Measurements from ENCODE around the gene DDN.

The DDN gene

DNA sequence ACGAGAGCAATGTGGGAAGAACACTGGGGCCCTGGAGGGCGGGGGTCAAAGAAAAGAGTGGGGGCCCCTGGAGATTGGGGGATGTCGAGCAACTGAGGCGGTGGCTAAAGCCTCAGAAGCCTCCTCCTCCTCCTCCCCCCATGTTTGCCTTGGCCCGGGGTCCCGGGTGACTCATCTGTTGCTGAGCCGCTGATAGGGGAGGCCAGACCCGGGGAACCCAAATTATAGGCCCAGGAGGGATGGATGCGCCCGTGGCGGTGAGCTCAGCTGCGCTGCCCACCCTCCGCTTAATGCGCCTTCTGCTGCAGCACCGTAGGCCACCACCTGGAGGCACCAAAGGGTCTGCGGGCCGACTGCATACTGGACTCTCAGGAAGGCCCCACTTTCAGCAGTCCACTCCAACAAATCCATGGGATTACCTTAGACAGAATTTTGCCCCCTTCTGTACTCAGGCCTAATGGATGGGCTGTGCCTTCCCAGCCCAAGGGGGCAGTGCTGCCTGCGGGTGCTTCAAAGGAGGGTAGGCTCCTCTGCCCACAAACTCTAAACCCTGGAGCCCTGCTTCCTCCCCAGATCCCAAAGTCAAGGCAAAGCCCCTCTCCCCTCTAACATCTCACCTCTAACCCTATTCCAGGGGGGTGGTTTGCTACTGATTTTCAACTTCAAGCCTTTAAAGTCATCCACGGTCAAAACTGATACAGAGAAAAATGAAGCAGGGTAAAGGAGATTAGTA is 25.1 kb downstream of the DDN start:
- H3K4me1 Mint-ChIP-seq: peaks cover 62% of the 10 kb centered on the region

DNA sequence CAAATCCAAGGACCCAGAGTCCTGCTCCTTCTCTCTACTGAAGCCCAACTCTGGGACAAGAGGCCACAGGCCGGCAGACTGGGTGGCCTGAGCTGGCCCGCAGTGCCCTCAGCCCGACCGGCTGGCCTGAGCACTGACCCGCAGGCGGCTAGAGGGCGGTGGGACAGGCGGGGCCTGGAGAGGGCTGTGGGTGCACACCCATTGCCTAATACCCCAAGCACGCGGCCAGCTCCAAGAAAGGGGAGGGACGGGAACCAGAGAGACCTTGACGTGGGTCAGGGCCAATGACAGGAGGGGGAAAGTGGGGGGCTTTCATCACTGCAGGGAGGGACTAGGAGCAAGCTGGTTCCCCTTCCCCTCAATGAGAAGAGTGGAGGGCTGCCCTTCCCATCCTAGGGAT is 25.6 kb downstream of the DDN start:
- H3K27me3 Mint-ChIP-seq: peaks cover 77% of the 10 kb centered on the region
- peaks cover 61% of the 10 kb centered on the region for H3K4me1 Mint-ChIP-seq
- H3K4me3 Mint-ChIP-seq: no peak overlapping the region
- peaks cover 2% of the 10 kb centered on the region for H3K36me3 Mint-ChIP-seq (ENCODE audit: low read depth)
- DNase-seq: no peak
- H3K9me3 Mint-ChIP-seq: no peaks in the 10 kb centered on the region
- no peak for ATAC-seq
- no peak overlapping the region for H3K27ac Mint-ChIP-seq

More for the DNA sequence above, 25.1 kb downstream of the DDN start:
- Mint-ChIP-seq H3K4me3 (no peak overlapping the region), H3K36me3 (ENCODE audit: low read depth) (peaks cover 2% of the 10 kb centered on the region), H3K27me3 (peaks cover 77% of the 10 kb centered on the region), H3K9me3 (no peaks in the 10 kb centered on the region), H3K27ac (no peak overlapping the region)
- ATAC-seq (no peak), DNase-seq (no peak)

DNA sequence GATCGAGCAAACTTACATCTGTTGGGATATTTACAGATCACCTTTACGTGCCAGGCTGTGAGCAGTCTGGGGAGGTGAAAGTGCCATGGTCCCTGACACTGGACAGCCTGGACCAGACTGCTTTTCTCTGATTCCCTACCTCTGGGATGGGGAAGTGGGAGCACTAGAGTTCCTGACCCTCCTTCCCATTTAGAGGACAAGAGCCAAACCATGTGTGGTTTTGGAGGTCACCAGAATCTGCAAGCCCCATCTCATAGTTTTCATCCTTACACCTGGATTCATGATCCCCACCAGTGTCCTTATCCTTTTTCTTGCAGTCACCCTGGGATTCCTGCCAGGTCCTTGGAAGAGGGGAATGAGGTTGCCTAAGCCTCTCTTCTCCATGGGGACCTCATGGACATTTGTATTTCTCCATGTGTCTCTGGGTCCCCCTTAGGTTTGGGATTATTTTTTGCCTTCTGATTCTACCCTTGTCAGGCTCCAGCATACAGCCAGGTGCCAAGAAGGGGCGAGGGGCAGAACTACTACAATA is 26.2 kb downstream of the DDN start:
- Mint-ChIP-seq H3K9me3 (no peaks in the 10 kb centered on the region), H3K27me3 (peaks cover 81% of the 10 kb centered on the region), H3K4me3 (peak overlapping the region; percentile 33), H3K36me3 (ENCODE audit: low read depth) (peaks cover 2% of the 10 kb centered on the region), H3K27ac (peak overlapping the region; percentile 81), H3K4me1 (peaks cover 66% of the 10 kb centered on the region)
- no peak for DNase-seq
- no peak for ATAC-seq

DNA sequence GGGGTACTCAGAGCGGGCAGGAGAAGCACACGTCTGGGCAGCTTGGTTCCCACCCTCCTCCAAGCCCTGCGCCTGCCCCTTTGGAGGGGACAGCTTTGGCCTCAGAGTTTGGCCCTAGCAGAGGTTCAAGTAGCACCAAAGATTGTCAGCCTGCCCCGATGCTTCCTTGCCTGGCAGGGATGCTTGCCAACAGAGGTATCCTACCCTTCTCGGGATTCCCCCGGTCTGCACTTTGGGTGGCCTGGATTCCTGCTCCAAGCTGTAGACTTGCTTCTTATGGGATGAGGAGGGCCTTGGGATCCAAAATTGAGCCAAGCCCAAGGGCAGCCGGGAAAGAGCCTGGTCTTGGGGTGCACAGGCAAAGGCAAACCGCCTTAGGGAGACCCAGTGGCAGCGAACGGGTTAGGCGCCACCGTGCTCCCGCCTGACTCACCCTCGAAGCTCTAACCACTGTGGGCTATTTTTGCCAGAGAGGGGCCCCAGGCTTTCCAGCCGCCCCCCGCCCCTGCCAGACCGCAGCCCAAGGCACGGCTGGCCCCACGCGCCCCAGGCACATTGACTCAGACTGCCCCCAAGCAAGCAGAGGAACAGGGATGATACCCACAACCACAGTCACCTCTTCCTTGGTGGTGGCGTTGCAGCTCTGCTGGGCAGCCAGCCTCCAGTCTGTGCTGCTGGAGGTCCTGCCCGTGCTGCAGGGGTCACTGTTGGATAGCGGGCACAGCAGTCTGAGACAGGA is 26.8 kb downstream of the DDN start:
- H3K9me3 Mint-ChIP-seq: no peaks in the 10 kb centered on the region
- no peaks in the 10 kb centered on the region for H3K36me3 Mint-ChIP-seq (ENCODE audit: low read depth)
- DNase-seq (peak; percentile 73), ATAC-seq (peak; percentile 66)
- H3K27me3 Mint-ChIP-seq: peaks cover 76% of the 10 kb centered on the region
- peak overlapping the region; percentile 58 for H3K4me3 Mint-ChIP-seq
- H3K4me1 Mint-ChIP-seq: peaks cover 60% of the 10 kb centered on the region
- peak overlapping the region; percentile 81 for H3K27ac Mint-ChIP-seq

DNA sequence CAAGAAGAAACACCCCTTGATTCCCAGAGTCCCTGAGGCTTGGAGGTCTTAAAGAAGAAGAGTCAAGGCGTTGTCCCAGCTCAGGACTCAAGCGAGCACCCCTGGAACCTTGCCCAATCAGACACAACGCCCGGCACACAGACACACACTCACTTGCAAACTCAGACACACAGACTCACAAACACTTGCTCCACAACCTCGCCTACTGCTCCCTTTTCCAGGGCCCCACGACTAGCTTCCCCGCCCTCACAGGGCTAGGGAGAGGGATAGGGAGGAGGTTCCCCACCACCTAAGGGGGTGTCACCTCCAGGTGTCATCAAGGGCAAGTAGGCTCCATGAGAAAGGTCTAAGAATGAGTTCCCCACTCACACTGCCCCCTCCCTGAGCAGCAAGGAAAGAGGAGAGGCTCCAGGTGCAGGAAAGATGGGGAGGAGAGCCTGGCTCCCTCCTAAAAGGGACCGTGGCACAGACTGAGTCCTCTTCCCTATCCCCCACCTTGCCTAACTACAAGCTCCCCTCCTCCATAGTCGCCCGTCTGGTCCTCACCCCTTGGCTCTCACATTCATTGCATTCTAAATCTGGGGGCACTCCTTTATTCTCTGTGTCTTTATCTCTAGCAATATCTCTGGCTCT is 28.4 kb downstream of the DDN start:
- DNase-seq: no peak
- H3K36me3 Mint-ChIP-seq (ENCODE audit: low read depth): no peaks in the 10 kb centered on the region
- no peak overlapping the region for H3K27ac Mint-ChIP-seq
- H3K9me3 Mint-ChIP-seq: no peaks in the 10 kb centered on the region
- no peak for ATAC-seq
- peaks cover 68% of the 10 kb centered on the region for H3K27me3 Mint-ChIP-seq
- peaks cover 47% of the 10 kb centered on the region for H3K4me1 Mint-ChIP-seq
- no peak overlapping the region for H3K4me3 Mint-ChIP-seq

DNA sequence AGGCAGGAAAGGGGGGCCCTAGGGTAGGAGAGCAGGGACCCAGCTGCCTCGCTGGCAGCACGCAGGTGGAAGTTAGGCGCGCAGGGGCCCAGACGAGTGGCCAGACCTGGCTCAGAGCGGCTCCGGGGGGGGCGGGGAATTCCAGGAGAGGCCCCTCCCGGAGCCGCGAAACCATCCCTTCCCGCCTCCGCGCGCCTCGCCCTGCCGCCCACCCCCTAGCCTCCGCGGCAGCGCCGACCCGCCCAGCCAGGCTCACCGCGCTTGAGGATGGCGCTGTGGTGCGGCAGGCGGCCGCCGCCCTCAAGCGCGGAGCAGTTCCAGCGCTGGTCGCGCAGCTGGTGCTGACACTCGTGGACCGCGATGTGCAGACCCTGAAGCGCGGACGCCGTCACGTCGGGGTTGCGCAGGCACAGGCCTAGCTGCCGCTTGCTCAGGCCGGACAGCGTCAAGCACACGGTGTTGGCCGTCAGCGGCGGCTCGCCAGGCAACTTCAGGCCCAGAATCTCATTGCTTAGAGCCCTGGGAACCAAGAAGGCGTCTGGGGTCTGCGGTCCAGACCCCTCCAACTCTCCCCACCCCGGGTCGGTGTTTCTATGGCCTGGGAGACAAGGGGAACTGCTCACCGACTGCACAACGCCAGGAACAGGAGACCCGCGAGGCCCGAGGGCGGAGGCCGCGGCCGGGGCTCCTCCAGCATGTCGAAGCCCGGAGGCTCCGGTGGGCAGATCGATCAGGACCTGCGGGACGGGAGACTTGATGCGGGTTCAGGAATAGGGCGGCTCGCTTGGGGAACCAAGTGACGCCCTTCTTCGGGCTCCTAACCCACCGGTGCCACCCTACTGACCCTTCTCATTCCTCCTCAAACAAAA is 29.1 kb downstream of the DDN start:
- Mint-ChIP-seq H3K4me1 (peaks cover 50% of the 10 kb centered on the region), H3K4me3 (no peak overlapping the region), H3K27ac (no peak overlapping the region), H3K27me3 (peaks cover 67% of the 10 kb centered on the region), H3K9me3 (no peaks in the 10 kb centered on the region), H3K36me3 (ENCODE audit: low read depth) (no peaks in the 10 kb centered on the region)
- ATAC-seq: no peak
- DNase-seq: no peak

DNA sequence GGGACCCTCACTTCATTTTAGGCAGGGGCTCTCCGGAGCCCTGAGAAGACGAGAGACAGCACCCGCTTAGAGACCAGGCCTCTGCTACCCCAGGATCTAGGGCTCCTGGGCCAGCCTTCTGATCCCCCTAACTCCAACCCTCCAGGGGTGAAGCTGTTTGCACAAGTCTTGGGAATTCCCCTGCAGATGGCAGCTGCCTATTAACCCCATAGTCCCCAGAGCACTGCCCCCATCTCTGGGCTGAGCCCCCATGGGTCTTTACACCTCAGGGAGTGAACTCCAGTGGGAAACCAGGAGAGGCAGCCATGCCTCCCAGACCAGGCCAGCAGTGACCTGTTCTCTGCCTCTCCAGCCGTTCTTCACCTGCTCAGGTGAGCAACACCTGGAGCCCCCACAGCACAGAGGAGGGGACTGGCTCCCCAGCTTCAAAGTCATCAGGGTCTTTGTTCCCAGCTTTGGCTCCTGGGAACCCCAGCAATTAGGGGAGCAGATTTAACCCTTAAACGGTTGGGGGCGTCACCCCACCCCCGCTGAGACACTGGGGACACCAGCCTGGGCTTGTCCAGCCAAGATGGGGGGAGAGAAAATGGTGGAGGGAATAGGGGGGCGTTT is 29.9 kb downstream of the DDN start:
- peaks cover 61% of the 10 kb centered on the region for H3K27me3 Mint-ChIP-seq
- H3K36me3 Mint-ChIP-seq (ENCODE audit: low read depth): no peaks in the 10 kb centered on the region
- DNase-seq (no peak), ATAC-seq (no peak)
- no peaks in the 10 kb centered on the region for H3K9me3 Mint-ChIP-seq
- peaks cover 50% of the 10 kb centered on the region for H3K4me1 Mint-ChIP-seq
- no peak overlapping the region for H3K27ac Mint-ChIP-seq
- no peak overlapping the region for H3K4me3 Mint-ChIP-seq

DNA sequence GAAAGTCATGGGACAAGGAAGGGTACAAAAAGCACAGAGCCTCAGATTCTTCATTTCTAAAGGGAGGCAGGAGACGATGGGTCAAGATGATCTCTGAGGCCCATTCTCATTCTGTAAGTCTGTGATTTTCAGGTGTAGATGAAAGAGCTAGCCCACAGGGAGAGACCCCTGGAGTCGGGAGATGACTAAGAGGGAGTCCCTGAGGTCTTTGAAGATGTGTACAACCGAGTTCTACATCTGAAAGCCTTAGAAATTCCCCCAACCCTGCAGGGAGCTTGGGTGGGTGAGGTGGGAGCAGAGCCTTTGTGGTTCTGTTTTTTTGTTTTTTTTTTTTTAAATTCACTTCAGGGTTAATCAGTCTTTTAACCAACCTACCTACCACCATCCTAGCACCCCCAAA is 30.7 kb downstream of the DDN start:
- Mint-ChIP-seq H3K36me3 (ENCODE audit: low read depth) (no peaks in the 10 kb centered on the region), H3K4me1 (peaks cover 50% of the 10 kb centered on the region), H3K27ac (no peak overlapping the region), H3K9me3 (no peaks in the 10 kb centered on the region), H3K27me3 (peaks cover 57% of the 10 kb centered on the region), H3K4me3 (no peak overlapping the region)
- no peak for ATAC-seq
- no peak for DNase-seq

DNA sequence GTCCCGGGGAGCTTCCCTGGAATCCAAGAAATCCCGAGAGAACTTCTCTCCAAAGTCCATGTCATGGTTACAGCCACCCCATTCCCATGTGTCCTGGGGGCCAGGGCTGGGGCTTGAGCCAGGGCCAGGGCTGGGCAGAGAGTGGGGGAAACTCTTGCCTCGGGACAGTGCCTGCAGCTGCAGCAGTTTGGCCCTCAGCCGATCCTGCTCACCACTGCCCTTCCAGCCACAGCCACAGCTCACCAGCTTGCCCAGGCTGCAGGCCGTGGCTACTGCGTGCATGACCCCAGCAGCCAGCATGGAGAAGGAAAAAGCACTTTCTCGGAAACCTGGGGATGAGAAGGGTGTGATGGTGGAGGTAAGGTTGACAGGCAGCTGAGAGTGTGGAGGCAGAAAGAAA is 31.2 kb downstream of the DDN start:
- DNase-seq: no peak
- no peak for ATAC-seq
- no peaks in the 10 kb centered on the region for H3K36me3 Mint-ChIP-seq (ENCODE audit: low read depth)
- peaks cover 54% of the 10 kb centered on the region for H3K27me3 Mint-ChIP-seq
- no peak overlapping the region for H3K27ac Mint-ChIP-seq
- H3K9me3 Mint-ChIP-seq: no peaks in the 10 kb centered on the region
- no peak overlapping the region for H3K4me3 Mint-ChIP-seq
- H3K4me1 Mint-ChIP-seq: peaks cover 47% of the 10 kb centered on the region

DNA sequence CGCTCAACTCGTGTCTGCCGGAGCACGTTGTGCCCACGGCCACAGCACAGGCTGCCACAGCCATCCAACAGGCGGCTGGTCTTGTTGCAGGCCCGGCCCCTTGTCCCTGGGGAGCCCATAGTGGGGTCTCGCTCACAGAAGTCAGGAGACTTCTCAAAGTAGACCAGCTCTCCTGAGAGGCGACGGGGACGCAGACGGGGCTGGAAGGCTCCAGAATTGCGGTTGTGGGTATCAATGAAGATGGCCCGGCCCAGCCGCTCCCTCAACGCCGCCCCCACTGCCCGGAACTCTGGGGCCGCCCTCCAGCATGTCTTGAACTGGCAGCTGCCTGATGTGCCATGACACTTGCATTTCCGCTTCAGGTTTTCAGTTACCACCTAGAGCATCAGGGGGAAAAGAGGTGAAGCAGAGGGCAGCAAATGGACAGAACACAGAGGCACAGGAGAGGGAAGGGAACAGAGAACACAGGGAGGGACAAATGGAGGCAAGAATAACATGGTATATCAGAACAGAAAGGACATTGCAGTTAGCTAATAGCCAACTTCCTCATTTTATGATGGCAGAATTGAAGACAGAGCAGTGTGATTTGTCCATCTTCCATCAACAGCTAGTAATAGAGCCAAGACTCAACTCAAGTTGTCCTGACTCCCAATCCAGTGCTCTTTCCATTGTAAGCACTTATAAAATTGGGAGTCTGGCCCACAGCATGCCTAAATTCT is 32.8 kb downstream of the DDN start:
- no peak overlapping the region for H3K27ac Mint-ChIP-seq
- H3K9me3 Mint-ChIP-seq: no peaks in the 10 kb centered on the region
- DNase-seq: no peak
- no peak overlapping the region for H3K4me3 Mint-ChIP-seq
- ATAC-seq: no peak
- H3K27me3 Mint-ChIP-seq: peaks cover 46% of the 10 kb centered on the region
- no peaks in the 10 kb centered on the region for H3K36me3 Mint-ChIP-seq (ENCODE audit: low read depth)
- H3K4me1 Mint-ChIP-seq: peaks cover 31% of the 10 kb centered on the region

DNA sequence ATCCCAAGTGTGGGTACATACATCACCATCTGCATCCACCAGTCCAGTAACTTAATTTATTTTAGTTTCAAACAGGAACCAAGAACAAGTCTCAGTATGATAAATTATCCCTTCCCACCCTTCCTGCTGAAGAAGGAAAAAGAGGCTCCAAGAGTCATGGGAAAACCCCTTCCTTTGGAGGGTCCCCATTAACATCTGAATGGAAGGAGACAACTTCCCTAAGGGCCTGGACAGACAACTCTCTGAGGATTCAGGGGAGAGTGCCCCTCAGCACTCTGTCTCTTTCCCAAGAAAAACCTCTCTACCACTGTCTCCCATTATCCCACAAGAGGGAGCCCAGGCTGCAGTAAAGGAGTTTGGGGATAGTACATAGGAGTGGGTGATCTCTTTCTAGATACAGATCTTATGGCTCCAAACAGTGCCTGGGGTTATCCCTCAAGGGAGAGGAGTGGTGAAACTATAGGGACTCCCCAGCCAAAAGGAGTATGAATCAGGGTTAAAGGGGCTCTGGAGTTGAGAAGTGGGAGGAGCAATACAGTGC is 33.8 kb downstream of the DDN start:
- DNase-seq: no peak
- Mint-ChIP-seq H3K9me3 (no peaks in the 10 kb centered on the region), H3K36me3 (ENCODE audit: low read depth) (no peaks in the 10 kb centered on the region), H3K27ac (no peak overlapping the region), H3K27me3 (peaks cover 37% of the 10 kb centered on the region), H3K4me1 (peaks cover 21% of the 10 kb centered on the region), H3K4me3 (no peak overlapping the region)
- ATAC-seq: peak; percentile 44

DNA sequence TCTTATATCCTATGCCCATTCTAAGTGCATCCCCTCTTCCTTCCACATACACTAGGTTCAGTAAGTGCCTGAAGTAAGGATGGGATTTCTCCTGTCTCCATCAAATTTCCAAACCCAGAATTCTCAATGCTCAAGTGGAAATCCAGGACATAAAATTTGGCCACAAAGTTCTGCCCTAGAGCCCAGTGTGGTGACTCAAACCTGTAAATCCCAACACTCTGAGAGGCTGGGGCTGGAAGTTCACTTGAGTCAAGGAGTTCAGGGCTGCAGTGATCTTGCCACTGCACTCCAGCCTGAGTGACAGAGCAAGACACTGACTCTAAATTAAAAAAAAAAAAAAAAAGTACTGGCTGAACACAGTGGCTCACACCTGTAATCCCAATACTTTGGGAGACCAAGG is 37.4 kb downstream of the DDN start:
- no peak overlapping the region for H3K27ac Mint-ChIP-seq
- H3K4me3 Mint-ChIP-seq: no peak overlapping the region
- no peak for DNase-seq
- no peaks in the 10 kb centered on the region for H3K36me3 Mint-ChIP-seq (ENCODE audit: low read depth)
- ATAC-seq: no peak
- H3K27me3 Mint-ChIP-seq: peaks cover 32% of the 10 kb centered on the region
- no peaks in the 10 kb centered on the region for H3K9me3 Mint-ChIP-seq
- peaks cover 13% of the 10 kb centered on the region for H3K4me1 Mint-ChIP-seq

DNA sequence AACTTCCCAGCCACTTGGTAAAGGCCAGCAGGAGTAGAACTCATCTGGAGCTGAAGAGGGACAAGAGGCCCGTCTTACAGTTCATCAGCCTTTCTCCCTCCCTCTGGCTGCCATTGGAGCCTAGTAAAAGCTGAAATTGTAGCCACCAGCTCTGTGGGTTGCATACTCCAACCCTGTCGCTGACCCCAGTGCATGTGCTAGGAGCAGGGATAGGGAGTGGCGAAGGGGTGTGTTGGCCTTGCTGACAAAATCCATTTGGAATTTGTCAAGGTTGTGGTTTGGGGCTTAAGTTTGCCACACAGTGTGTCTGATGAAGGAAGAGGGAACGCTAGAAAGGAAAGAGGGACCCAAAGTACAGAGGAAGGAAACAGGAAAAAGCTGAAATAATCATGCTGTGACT is 37.8 kb downstream of the DDN start:
- H3K27me3 Mint-ChIP-seq: peaks cover 30% of the 10 kb centered on the region
- no peak for DNase-seq
- H3K27ac Mint-ChIP-seq: no peak overlapping the region
- H3K4me3 Mint-ChIP-seq: no peak overlapping the region
- no peaks in the 10 kb centered on the region for H3K36me3 Mint-ChIP-seq (ENCODE audit: low read depth)
- H3K4me1 Mint-ChIP-seq: peaks cover 18% of the 10 kb centered on the region
- no peak for ATAC-seq
- H3K9me3 Mint-ChIP-seq: no peaks in the 10 kb centered on the region

Data from activated naive CD8-positive, alpha-beta T cell treated with anti-CD3 and anti-CD28 coated beads, Interleukin-2, amount 50 U/mL, for 24 hours (primary cell).